GM12878 (cell line): ENCODE measurements around the gene AKNA. TPM values are rescaled to one million over a fixed set of nuclear protein-coding genes. Genes with fewer than 3 reads are reported as not detected.

Experiments used
- ATAC-seq: fragments of 200-7000 bp; cut with Tn5 transposase; 3 replicates; pipeline ENCODE4 v1.9.1; 2020; ENCODE audit warnings: mild to moderate bottlenecking, moderate library complexity
- BruUV-seq: library from RNA; stranded (reverse); fragments of 400-500 nt; replicated peaks from 2 replicates; lab custom pipeline; 2021; lab: Mats Ljungman, UMichigan
- CTCF ChIA-PET: fragments of 300-600 bp; sonication (Branson Sonifier 250); formaldehyde crosslinking; extraction: SDS; loops from one replicate; lab custom pipeline; 2021; ENCODE audit warnings: inconsistent platforms; lab: Yijun Ruan, JAX
- POLR2A ChIA-PET: fragments of 350-600 bp; formaldehyde crosslinking; extraction: SDS; loops from one replicate; lab custom pipeline; 2021; ENCODE audit warnings: inconsistent platforms; lab: Charles Lee
- RAD21 ChIA-PET: fragments of 300-600 bp; sonication (Branson Sonifier 250); formaldehyde crosslinking; loops from one replicate; lab custom pipeline; 2023; ENCODE audit warnings: antibody characterized with exemption; ENCODE audit not compliant: unreplicated experiment; lab: Charles Lee
- SMC1A ChIA-PET: fragments of 300-600 bp; sonication (Branson Sonifier 250); formaldehyde crosslinking; loops from one replicate; lab custom pipeline; 2023; ENCODE audit not compliant: unreplicated experiment, uncharacterized antibody; lab: Charles Lee
- DNase-seq: peaks from one replicate; pipeline ENCODE4 v3.0.0-alpha.2; 2011; ENCODE audit warnings: low read depth, low spot score
- FAIRE-seq: peaks from 3 replicates; lab custom pipeline; 2011; peaks lifted over from hg19 to GRCh38; lab: Jason Lieb, UNC
- H2AFZ ChIP-seq: 2 replicates; pipeline ENCODE4 v1.6.0; 2011; ENCODE audit warnings: low read depth, low read length, control low read depth; ENCODE audit not compliant: control insufficient read depth
- H3K27ac ChIP-seq: 2 replicates; pipeline ENCODE4 v1.5.1; 2011; ENCODE audit warnings: control low read depth; ENCODE audit not compliant: control insufficient read depth, insufficient read depth
- H3K27me3 ChIP-seq, 2 experiments: replicated peaks in 1 of 2; 2 replicates each; pipeline versions ENCODE4 v1.6.0 to v1.6.1; 2011; ENCODE audit warnings: low read length in 1 of 2; ENCODE audit not compliant: control insufficient read depth in 2 of 2, insufficient read depth in 2 of 2
- H3K36me3 ChIP-seq, 2 experiments: 2 replicates each; pipeline ENCODE4 v1.5.1; 2011; ENCODE audit warnings: low read length in 1 of 2; ENCODE audit not compliant: control insufficient read depth in 2 of 2, insufficient read depth in 2 of 2
- H3K4me1 ChIP-seq: 2 replicates; pipeline ENCODE4 v1.6.1; 2011; ENCODE audit warnings: mild to moderate bottlenecking, low read length, moderate library complexity, mixed read lengths; ENCODE audit not compliant: control insufficient read depth, insufficient read depth
- H3K4me2 ChIP-seq: 2 replicates; pipeline ENCODE4 v1.6.0; 2011; ENCODE audit warnings: control low read depth; ENCODE audit not compliant: control insufficient read depth, insufficient read depth
- H3K4me3 ChIP-seq: fragments of 200-600 bp; sonication (generic); 2 replicates; pipeline ENCODE4 v1.5.1; 2016
- H3K79me2 ChIP-seq: 2 replicates; pipeline ENCODE4 v1.6.0; 2011; ENCODE audit warnings: low read length; ENCODE audit not compliant: control insufficient read depth, insufficient read depth
- H3K9ac ChIP-seq: 2 replicates; pipeline ENCODE4 v1.8.0; 2011; ENCODE audit warnings: low read length, control low read depth, mixed read lengths; ENCODE audit not compliant: control insufficient read depth, insufficient read depth
- H3K9me3 ChIP-seq: replicated peaks from 3 replicates; pipeline ENCODE4 v1.5.1; 2011; ENCODE audit warnings: mild to moderate bottlenecking, low read length; ENCODE audit not compliant: control insufficient read depth, insufficient read depth
- H4K20me1 ChIP-seq: 2 replicates; pipeline ENCODE4 v1.6.0; 2011; ENCODE audit not compliant: control insufficient read depth, insufficient read depth
- EGR1 ChIP-seq, 2 experiments: IDR thresholded peaks; 1 replicate in 1 of 2; 2 replicates in 1 of 2; pipeline ENCODE4 v1.6.1; 2011 to 2012; ENCODE audit warnings: low read depth in 2 of 2, low read length in 2 of 2, borderline replicate concordance in 1 of 2, mild to moderate bottlenecking in 1 of 2, moderate library complexity in 1 of 2
- EZH2 ChIP-seq: IDR thresholded peaks from 2 replicates; pipeline ENCODE4 v1.6.1; 2012; ENCODE audit warnings: low read depth, mild to moderate bottlenecking, control low read depth, inconsistent platforms, low read length, borderline replicate concordance; ENCODE audit not compliant: control insufficient read depth
- FOXK2 ChIP-seq: fragments of 450-650 bp; IDR thresholded peaks from 2 replicates; pipeline ENCODE4 v1.6.1; 2017; ENCODE audit warnings: mild to moderate bottlenecking, moderate library complexity
- HDAC6 ChIP-seq: fragments of 200-600 bp; sonication (generic); IDR thresholded peaks from one replicate; pipeline ENCODE4 v1.8.0; 2017; ENCODE audit warnings: antibody characterized with exemption; ENCODE audit not compliant: unreplicated experiment
- NFIC ChIP-seq: IDR thresholded peaks from 2 replicates; pipeline ENCODE4 v1.6.1; 2012; ENCODE audit warnings: low read depth, mild to moderate bottlenecking, inconsistent platforms, low read length, moderate library complexity
- NRF1 ChIP-seq: conservative IDR thresholded peaks from 2 replicates; pipeline ENCODE4 v1.6.1; 2011; ENCODE audit warnings: mild to moderate bottlenecking, low read depth, low read length, improper control_type of control experiment
- PML ChIP-seq: IDR thresholded peaks from 2 replicates; pipeline ENCODE4 v1.6.1; 2012; ENCODE audit warnings: low read length, inconsistent platforms
- POLR2A ChIP-seq: IDR thresholded peaks from 2 replicates; pipeline ENCODE4 v1.6.1; 2011; ENCODE audit warnings: low read depth, mild to moderate bottlenecking, low read length
- RB1 ChIP-seq: fragments of 450-650 bp; formaldehyde crosslinking; IDR thresholded peaks from 2 replicates; pipeline ENCODE4 v1.6.1; 2017; ENCODE audit warnings: mild to moderate bottlenecking, borderline replicate concordance
- TAF1 ChIP-seq: IDR thresholded peaks from 2 replicates; pipeline ENCODE4 v1.6.1; 2011; ENCODE audit warnings: mild to moderate bottlenecking, low read depth, low read length, borderline replicate concordance
- ZNF274 ChIP-seq: IDR thresholded peaks from one replicate; pipeline ENCODE4 v1.8.0; 2011; ENCODE audit not compliant: insufficient read length, insufficient read depth
- WGBS: methylation state at CpG from one replicate; pipeline ENCODE4 v1.1.6; 2016; ENCODE audit warnings: low lambda C conversion rate; ENCODE audit not compliant: insufficient replicate concordance, insufficient coverage; ENCODE audit errors: missing lambda C conversion rate; 5-methylcytosine and 5-hydroxymethylcytosine counted together
- in situ Hi-C: fragments of 300-500 bp; cut with MboI; formaldehyde crosslinking; loops from 9 replicates; pipeline ENCODE4 v1.14.3; 2018; ENCODE audit warnings: mixed read lengths
- intact Hi-C: fragments of 100-400 bp; cut with micrococcal nuclease; formaldehyde crosslinking; loops from one replicate; pipeline ENCODE4 v1.14.2; 2022; ENCODE audit not compliant: unreplicated experiment
- polyA plus RNA-seq, 11 experiments: library from polyadenylated mRNA; depleted of rRNA in 4 of 11; unstranded in 6 of 11; stranded (reverse) in 5 of 11; fragments of >200 nt; fragmentation: Nextera tagmentation in 4 of 11; fragmentation: Illumina TruSeq in 1 of 11; extraction: Ambion mirVana in 4 of 11; extraction: Trizol in 1 of 11; gene quantifications; 1 replicate in 1 of 11; 2 replicates in 10 of 11; pipeline versions ENCODE4 v1.2.1 to v1.2.3, GENCODE V29; 2011 to 2016; ENCODE audit warnings: inconsistent platforms in 2 of 11, missing spikeins in 2 of 11, low read depth in 1 of 11
- total RNA-seq, 4 experiments: library from RNA; depleted of rRNA in 3 of 4; stranded (reverse); fragments of >200 nt in 3 of 4; fragmentation: Illumina TruSeq in 1 of 4; extraction: Trizol in 1 of 4; gene quantifications; 2 replicates each; pipeline versions ENCODE4 v1.2.1 to v1.2.3, GENCODE V29; 2013 to 2021
- TF ChIP-seq, protein P1 (sequence below): fragments of 450-650 bp; IDR thresholded peaks from 2 replicates; pipeline ENCODE4 v1.6.1; 2016; ENCODE audit warnings: mild to moderate bottlenecking, moderate library complexity, borderline replicate concordance

The AKNA gene
- total and polyA plus RNA-seq, 10 of the 15 experiments (the other 5 are each of a cell fraction or from before 2014, with no cell fraction given), result 1.6 to 132 (median 35.3) TPM

DNA sequence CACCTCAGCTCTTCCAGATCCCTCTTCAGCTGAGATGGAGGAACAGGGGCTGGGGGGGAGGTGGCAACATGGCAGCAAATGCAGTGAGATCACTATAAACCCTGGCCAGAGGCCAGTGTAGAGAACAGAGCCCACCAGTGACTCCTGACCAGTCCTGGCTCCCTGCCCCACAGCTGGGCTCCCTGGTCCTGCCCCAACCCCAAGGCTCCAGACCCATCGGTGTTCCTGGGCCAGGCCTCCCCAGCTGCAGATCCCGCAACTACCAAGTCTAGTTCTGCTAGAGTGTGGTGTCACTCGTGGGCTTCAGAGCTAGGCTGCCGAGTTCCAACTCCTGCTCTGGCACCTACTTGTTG is 16.8 kb downstream of the AKNA start:
- TF ChIP-seq NRF1 (no peak), POLR2A (0 out of 2 replicates have a peak, but pooled peaks have one; percentile 5)
- ChIA-PET SMC1A (interaction anchor here (1.0 to 13.9 kb wide), 3 partner anchors 16 to 28 kb away, joined by 3 to 327 read pairs (median 3); partner anchors contain the start of gene AKNA), CTCF (interaction anchor here (0.9 to 3.9 kb wide), 2 partner anchors 14 to 26 kb away, joined by 3 to 48 read pairs; partner anchors contain the start of gene AKNA), RAD21 (interaction anchor here (0.5 to 12.9 kb wide), 5 partner anchors 16 to 34 kb away, joined by 3 to 251 read pairs (median 3); partner anchors contain the start of gene AKNA), POLR2A (interaction anchor here (0.6 to 13.2 kb wide), 5 partner anchors 8 to 131 kb away, joined by 3 to 312 read pairs (median 4); partner anchors contain the start of gene AKNA)
- DNase-seq, result no peak
- H2AFZ ChIP-seq, result no peak overlapping the region
- H3K79me2 ChIP-seq, result peaks cover 42% of the 10 kb centered on the region
- H3K4me3 ChIP-seq, result no peak overlapping the region
- no TSS peak for BruUV-seq
- H3K4me1 ChIP-seq, result peaks cover 75% of the 10 kb centered on the region
- H3K36me3 ChIP-seq, result peaks cover 39 to 43% of the 10 kb centered on the region in 2 experiments
- no peak overlapping the region for H3K9ac ChIP-seq
- no peak for ATAC-seq
- peak overlapping the region; percentile 99 for H3K27ac ChIP-seq
- H4K20me1 ChIP-seq, result no peaks in the 10 kb centered on the region
- intact Hi-C loops (no loop called here), in situ Hi-C loops (no loop called here)
- H3K4me2 ChIP-seq, result no peak overlapping the region
- 59% methylated on average over 4 of the region's 4 CpGs for WGBS
- FAIRE-seq, result no peak
- no peaks in the 10 kb centered on the region for H3K9me3 ChIP-seq
- no peaks in the 10 kb centered on the region for H3K27me3 ChIP-seq

DNA sequence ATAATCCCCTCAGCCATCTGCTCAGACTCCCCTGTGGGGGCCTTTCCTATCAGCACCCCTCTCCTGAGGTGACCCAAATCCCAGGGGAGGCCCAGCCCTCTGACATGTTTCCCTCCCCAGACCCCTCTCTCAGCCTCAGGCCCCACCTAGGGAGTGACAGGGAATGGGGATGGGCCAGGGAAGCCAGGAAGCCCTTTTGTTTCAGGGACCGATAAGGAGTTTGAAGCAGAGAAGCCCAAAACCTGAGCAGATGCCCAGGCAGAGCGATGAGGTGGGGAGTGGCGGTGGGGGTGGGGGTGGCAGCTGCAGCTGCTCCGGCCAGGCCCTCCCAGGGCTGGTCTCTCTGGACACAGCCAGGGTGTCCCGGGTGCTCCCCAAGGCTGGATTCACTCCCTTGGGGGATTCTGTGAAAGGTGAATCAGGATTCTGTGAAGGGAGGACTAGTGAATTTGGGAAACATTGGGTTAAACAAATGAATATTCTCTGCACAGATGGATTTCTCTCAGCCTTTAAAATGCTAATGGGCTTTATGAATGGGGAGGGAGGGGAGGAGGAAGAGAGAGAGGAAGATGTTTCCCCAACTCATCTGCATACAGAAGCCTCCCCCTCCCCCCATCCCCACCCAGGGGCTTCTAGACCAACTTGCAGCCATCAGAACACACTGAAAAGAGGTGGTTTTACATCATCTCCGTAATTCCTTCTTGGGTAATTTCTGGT is 17.4 kb downstream of the AKNA start:
- Histone ChIP-seq H3K4me2 (no peak overlapping the region), H3K36me3 (peaks cover 39 to 43% of the 10 kb centered on the region in 2 experiments), H3K4me3 (no peak overlapping the region), H3K27ac (peak overlapping the region; percentile 99), H3K27me3 (no peaks in the 10 kb centered on the region), H3K9me3 (no peaks in the 10 kb centered on the region), H2AFZ (no peak overlapping the region), H3K4me1 (peaks cover 79% of the 10 kb centered on the region), H3K9ac (no peak overlapping the region), H3K79me2 (peaks cover 42% of the 10 kb centered on the region), H4K20me1 (no peaks in the 10 kb centered on the region)
- in situ Hi-C loops (no loop called here), intact Hi-C loops (no loop called here)
- POLR2A ChIA-PET, result interaction anchor here (0.6 to 13.2 kb wide), 5 partner anchors 7 to 132 kb away, joined by 3 to 312 read pairs (median 4); partner anchors contain the start of gene AKNA
- ATAC-seq, result no peak
- FAIRE-seq, result no peak
- SMC1A ChIA-PET, result interaction anchor here (13.9 kb wide), 1 partner anchor 17 kb away, joined by 327 read pairs; the partner anchor contains the start of gene AKNA
- CTCF ChIA-PET, result interaction anchor here (3.9 kb wide), 1 partner anchor 15 kb away, joined by 48 read pairs; the partner anchor contains the start of gene AKNA
- 74% methylated on average over 4 of the region's 6 CpGs for WGBS
- RAD21 ChIA-PET, result interaction anchor here (0.5 to 12.9 kb wide), 4 partner anchors 17 to 33 kb away, joined by 3 to 251 read pairs (median 4); partner anchors contain the start of gene AKNA
- no TSS peak for BruUV-seq
- DNase-seq, result no peak
- no peak for TF ChIP-seq RB1
- TF ChIP-seq NFIC, result no peak
- TF ChIP-seq HDAC6, result no peak
- TF ChIP-seq EGR1 (IDR thresholded peaks at IDR 0.05; ENCODE audit: borderline replicate concordance in 1 of 2, low read depth in 2 of 2, low read length in 2 of 2), result no peak
- TF ChIP-seq ZNF274, result no peak
- TF ChIP-seq, protein P1, sequence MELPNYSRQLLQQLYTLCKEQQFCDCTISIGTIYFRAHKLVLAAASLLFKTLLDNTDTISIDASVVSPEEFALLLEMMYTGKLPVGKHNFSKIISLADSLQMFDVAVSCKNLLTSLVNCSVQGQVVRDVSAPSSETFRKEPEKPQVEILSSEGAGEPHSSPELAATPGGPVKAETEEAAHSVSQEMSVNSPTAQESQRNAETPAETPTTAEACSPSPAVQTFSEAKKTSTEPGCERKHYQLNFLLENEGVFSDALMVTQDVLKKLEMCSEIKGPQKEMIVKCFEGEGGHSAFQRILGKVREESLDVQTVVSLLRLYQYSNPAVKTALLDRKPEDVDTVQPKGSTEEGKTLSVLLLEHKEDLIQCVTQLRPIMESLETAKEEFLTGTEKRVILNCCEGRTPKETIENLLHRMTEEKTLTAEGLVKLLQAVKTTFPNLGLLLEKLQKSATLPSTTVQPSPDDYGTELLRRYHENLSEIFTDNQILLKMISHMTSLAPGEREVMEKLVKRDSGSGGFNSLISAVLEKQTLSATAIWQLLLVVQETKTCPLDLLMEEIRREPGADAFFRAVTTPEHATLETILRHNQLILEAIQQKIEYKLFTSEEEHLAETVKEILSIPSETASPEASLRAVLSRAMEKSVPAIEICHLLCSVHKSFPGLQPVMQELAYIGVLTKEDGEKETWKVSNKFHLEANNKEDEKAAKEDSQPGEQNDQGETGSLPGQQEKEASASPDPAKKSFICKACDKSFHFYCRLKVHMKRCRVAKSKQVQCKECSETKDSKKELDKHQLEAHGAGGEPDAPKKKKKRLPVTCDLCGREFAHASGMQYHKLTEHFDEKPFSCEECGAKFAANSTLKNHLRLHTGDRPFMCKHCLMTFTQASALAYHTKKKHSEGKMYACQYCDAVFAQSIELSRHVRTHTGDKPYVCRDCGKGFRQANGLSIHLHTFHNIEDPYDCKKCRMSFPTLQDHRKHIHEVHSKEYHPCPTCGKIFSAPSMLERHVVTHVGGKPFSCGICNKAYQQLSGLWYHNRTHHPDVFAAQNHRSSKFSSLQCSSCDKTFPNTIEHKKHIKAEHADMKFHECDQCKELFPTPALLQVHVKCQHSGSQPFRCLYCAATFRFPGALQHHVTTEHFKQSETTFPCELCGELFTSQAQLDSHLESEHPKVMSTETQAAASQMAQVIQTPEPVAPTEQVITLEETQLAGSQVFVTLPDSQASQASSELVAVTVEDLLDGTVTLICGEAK, result no peak
- TF ChIP-seq EZH2, result no peak
- no peak for TF ChIP-seq FOXK2
- no peak for TF ChIP-seq PML
- TF ChIP-seq TAF1, result no peak
